GM11168 (cell line): ENCODE measurements around the gene SPINK4.

Source experiments
- in situ Hi-C: fragments of 300-500 bp; cut with MboI; formaldehyde crosslinking; loops from one replicate; pipeline ENCODE4 v1.12.0; 2022; ENCODE audit warnings: low sequenced_read_pairs; ENCODE audit not compliant: unreplicated experiment

The SPINK4 gene

DNA sequence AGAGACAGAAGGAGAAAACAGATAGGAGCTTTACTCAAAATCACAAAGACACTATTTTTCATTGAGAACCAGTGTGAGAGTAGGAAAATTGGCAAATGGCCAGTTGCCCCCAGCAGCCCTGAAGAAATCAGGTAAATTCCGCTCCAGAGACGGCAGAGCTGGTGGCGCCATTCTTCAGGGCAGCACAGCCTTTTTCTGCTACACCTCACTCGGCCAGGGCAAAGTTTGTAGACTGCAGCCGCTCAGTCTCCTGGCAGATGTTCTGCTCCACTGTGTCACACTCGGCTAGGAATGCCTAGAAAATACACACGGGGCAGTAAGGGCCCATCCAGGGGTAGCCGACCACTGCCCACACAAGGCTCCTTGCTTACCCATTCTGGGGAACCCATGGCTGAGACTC lies 15.0 kb downstream of the SPINK4 start:
- in situ Hi-C loops, result no loop called here

- in situ Hi-C loops, result no loop called here
These were observed 15.5 kb downstream of the SPINK4 start for GRCh38 chr9:33255471-33255870.

DNA sequence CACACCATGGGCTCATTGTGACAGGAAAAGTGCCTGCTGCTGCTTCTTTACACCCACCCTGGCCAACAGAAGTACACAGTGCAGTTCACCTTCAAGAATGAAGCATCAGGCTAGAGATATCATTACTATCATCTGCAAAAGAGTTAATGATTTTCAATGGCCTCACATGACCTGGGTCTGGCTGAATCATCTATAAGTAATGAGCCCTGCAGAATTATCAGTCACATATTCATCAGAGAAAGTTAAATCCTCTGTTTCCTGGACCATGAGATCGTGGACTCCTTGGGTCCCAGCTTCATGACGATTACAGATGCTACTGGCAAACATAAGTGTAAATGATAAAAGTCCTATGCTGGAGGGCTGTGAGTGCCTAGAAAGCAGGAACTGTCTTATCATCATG lies 16.3 kb downstream of the SPINK4 start:
- in situ Hi-C loops, result no loop called here

GRCh38 chr9:33257276-33257675 lies 17.3 kb downstream of the SPINK4 start:
- in situ Hi-C loops, result no loop called here

DNA sequence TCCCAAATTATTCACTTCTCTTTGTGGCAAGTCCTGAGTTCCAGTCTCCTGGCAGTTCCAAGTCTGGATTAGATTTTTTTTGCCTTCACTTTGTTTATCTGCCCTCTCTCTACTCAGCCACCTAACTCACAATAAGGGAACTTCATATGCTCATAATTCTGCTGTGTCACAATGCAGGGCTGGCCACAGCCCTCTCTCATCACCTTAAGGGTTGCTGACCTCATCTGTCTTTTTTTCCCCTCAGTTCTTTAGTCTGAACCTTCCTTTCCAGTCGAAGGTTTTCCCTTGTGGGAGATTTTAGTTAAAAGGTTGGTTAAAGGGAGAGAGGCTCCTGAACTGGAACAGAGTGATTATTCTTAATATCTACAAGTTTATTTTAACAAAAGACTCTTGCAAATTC lies 20.4 kb downstream of the SPINK4 start:
- in situ Hi-C loops, result no loop called here

DNA sequence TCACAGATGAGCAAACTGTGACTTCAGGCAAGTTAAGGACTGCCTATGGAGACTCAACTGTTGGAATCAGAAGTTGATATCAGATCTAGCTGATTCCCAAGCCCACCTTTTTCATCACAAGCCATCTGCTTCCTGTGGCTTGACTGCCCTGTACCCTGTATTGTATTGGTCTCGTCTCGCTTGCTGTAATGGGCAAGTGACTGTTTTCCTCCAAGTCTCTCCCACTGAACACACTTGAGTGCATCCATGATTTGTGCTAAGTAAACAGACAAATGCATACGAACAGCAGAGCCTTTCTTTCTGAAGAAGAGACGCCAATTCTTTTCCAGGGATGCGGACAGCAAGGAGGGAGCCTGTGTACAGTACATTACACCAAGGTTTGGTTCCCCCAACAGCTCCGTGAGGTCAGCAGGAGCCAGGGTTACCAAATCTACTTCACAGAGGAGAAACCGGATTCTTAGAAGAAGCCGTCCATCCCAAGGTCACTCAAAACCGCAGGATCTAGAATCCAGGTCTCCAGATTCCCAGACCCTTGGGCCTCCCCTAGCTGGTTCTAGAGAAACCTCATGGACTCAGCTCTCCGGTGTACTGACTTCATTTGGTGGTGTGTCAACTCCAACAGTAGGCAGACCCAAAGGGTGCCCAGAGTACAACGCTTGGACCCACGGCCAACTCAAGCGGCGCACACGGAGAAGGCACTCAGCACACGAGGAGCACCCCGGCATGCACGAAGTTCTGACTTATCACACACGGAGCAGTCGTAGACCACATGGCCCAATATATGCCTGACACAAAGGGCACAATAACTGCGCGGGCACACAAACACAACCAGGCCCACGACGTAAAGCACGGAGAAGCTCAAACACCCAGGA lies 23.4 kb downstream of the SPINK4 start:
- in situ Hi-C loops, result no loop called here

DNA sequence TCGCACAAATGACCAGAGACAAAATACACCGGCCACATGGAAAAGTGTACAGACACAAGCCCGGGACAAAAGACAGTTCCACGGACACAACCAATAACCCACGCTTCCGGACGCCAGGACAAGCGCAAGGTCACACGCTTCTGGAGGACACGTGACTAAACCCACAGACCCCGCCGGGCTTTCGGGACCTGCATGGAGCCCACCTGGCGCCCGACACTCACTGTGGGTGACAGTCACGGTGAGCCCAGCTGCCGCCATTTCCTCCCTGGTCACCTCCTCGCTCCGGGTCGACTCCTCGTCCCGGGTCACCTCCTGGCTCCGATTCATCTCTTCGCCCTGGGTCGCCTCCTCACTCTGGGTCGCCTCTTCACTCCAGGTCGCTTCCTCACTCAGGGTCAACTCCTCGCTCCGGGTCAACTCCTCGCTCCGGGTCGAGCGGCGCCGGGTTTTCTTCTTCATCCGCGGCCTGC lies 24.1 kb downstream of the SPINK4 start:
- in situ Hi-C loops, result no loop called here

DNA sequence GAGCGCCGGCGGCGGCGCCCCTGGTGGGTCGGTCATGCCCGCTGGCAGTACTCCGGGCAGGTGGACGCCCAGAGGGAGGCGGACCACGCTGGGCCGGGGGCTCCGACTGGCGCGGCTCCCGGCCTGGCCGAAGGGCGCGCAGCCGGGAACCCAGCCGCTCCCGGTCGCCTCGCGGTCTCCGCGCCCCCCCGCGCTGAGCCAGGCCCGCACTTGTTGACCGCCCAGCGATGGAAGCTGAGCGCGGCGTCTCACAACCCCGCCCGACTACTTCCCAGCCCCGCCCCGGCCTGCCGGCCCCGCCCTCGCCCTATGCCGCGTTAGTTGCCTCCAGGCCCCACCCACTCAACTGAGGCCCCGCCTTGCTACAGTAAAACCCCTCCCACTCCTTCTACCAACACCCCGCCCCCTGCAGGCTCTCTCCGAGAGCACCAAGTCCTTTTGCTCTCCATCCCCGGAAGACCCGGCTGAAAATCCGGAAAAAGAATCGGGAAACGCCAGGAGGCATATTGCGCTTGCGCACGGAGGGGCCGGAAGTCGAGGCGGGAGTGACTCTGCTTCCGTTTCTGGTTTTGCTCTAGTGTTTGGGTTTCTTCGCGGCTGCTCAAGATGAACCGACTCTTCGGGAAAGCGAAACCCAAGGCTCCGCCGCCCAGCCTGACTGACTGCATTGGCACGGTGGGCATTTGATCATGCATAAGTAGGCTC lies 24.7 kb downstream of the SPINK4 start, which contains the start of the genes BAG1 and CHMP5:
Gene BAG1 (minus strand): TSS at position 236 of the 705 bp plus-strand sequence.
Gene CHMP5 (plus strand): TSS at position 577 of the 705 bp plus-strand sequence. CDS start 30 bp downstream, at position 607.
- in situ Hi-C loops, result no loop called here

DNA sequence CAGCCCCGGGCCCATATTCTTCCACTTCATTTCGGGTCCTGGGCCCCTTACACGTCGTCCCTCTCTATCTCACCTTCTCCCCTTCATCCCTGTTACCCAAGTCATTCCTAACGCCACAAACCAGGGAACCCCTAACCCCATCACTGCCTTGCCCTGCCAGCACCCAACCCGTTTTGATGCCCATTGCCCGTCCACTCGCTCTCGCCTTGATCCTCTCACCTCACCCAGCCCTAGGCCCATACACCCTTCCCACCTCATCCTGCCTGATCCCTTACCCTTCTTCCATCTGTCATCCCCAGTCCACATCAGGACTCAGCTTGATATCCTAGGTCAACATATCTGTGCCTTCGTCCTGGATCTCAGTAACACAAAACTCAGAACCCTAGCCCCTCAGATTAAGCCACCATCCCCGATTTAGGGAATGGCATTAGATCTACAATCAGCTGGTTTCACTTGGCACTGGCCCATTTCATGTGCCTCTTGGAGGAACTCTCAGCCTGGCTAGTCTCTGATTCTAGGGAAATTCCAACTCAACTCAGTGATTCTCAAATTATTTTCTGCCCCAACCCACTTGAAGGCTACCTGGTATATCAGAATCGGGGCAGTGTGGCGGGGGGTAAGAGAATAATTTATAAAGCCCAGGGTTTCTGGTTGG lies 25.4 kb downstream of the SPINK4 start:
- in situ Hi-C loops, result no loop called here

- in situ Hi-C loops, result no loop called here
These were observed 27.3 kb downstream of the SPINK4 start for GRCh38 chr9:33267151-33267767.

DNA sequence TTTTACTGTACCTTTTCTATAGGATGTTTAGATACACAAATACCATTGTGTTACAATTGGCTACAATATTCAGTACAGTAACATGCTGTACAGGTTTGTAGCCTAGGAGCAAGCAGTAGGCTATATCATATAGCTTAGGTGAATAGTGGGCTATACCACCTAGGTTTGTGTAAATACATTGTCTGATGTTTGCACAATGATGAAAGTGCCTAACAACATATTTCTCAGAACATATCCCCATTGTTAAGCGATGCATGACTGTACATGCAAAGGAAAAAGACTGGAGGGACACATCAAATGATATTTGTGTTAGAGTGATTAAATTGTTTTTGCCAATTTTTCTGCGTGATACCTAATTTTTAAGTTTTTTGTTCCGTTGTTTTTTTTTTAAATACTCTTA lies 30.2 kb downstream of the SPINK4 start:
- in situ Hi-C loops, result no loop called here

- in situ Hi-C loops, result no loop called here
These were observed 32.1 kb downstream of the SPINK4 start for GRCh38 chr9:33272061-33272460.

DNA sequence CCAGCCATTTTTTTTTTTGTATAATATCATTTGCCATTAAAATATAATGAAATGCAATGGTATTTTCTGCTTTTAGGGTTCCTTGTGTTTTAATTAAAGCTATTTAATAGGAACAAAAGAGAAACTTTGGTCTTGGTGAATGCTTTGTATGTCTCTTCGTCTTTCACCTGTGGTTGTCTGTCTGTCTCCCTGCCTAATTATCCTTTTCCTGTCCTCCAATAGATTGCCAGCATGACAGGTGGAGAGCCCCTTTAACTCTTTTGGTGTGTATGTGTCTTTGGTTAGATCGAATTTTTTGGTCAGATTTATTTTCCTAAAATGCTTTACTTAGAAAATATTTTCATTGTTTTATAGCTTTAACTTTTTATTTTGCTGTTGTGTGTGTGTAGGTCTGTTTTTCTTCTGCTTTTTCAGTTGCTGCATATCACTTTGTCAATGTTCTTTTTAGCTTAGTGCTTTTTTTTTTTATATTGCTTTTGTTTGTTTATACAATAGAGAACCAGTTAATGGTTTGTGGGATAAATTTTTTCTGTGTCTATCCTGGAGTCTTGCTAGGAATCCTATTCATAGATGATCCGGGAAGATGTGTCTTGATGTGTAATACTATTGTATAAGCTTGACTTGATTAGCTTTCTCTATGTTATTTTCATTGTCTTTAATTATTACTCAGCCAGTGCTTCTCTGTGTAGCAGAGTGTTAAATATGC lies 33.5 kb downstream of the SPINK4 start:
- in situ Hi-C loops, result no loop called here

- in situ Hi-C loops, result no loop called here
These were observed 34.0 kb downstream of the SPINK4 start for GRCh38 chr9:33273972-33274328.

GRCh38 chr9:33277484-33277883 lies 37.5 kb downstream of the SPINK4 start:
- in situ Hi-C loops, result no loop called here

- in situ Hi-C loops, result no loop called here
These were observed 45.5 kb downstream of the SPINK4 start for GRCh38 chr9:33285502-33285901.

DNA sequence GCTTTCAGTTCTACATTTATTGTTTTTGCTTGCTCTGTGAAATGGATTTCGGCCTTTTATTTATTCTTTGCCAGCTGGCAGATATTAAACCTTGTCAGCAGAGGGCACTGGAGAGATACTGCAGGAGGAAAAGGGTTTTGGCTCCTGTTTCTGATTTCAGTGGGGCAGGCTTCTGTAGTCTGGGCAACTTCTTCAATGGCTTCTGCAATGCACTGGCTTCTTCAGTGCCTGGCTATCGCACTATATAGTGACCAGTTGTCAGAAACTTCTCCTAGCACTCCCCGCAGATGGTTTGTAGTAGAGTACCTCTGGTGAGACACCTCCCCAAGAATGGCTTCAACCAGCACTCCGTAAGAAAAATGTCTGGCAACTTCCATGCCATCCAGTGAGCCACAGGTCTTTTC lies 47.1 kb downstream of the SPINK4 start:
- in situ Hi-C loops, result no loop called here

- in situ Hi-C loops, result no loop called here
These were observed 48.3 kb downstream of the SPINK4 start for GRCh38 chr9:33288235-33288634.

- in situ Hi-C loops, result no loop called here
These were observed 49.0 kb downstream of the SPINK4 start for GRCh38 chr9:33288828-33289483.
